T-helper 2 cell treated with Interferon-gamma antibody and Interleukin-4, amounts not matched to agents 5 μg/mL and 100 μg/mL, for 36 hours (primary cell): ENCODE measurements around the gene RIT2.

Experiments used
- DNase-seq: peaks from one replicate; pipeline ENCODE4 v3.0.0; 2021; ENCODE audit warnings: low spot score
- H3K27ac Mint-ChIP-seq: one replicate; pipeline ENCODE4 v1.8.0; 2021; ENCODE audit warnings: mild to moderate bottlenecking, mixed read lengths
- H3K27me3 Mint-ChIP-seq: one replicate; pipeline ENCODE4 v1.8.0; 2021; ENCODE audit warnings: low read depth, mixed read lengths
- H3K36me3 Mint-ChIP-seq: one replicate; pipeline ENCODE4 v1.8.0; 2021; ENCODE audit warnings: low read depth, mixed read lengths
- H3K4me1 Mint-ChIP-seq: one replicate; pipeline ENCODE4 v1.8.0; 2021; ENCODE audit warnings: low read depth, mixed read lengths
- H3K4me3 Mint-ChIP-seq: one replicate; pipeline ENCODE4 v1.8.0; 2022; ENCODE audit warnings: mild to moderate bottlenecking, moderate library complexity, mixed read lengths
- H3K9me3 Mint-ChIP-seq: one replicate; pipeline ENCODE4 v1.8.0; 2021; ENCODE audit warnings: mixed read lengths

RIT2 gene

GRCh38 chr18:42706618-42707017 lies 408.9 kb downstream of the RIT2 start:
- DNase-seq = no peak
- Mint-ChIP-seq H3K4me1 (no peaks in the 10 kb centered on the region), H3K9me3 (peaks cover 8% of the 10 kb centered on the region)

GRCh38 chr18:42706029-42706608 lies 409.4 kb downstream of the RIT2 start:
- Mint-ChIP-seq H3K27ac (no peak overlapping the region), H3K4me3 (no peak overlapping the region)

More at GRCh38 chr18:42706618-42707017, 408.9 kb downstream of the RIT2 start:
- no peak overlapping the region for H3K27ac Mint-ChIP-seq
- no peak overlapping the region for H3K4me3 Mint-ChIP-seq
- H3K36me3 Mint-ChIP-seq = no peaks in the 10 kb centered on the region
- no peaks in the 10 kb centered on the region for H3K27me3 Mint-ChIP-seq

More at GRCh38 chr18:42706029-42706608, 409.4 kb downstream of the RIT2 start:
- no peaks in the 10 kb centered on the region for H3K36me3 Mint-ChIP-seq
- no peaks in the 10 kb centered on the region for H3K4me1 Mint-ChIP-seq
- DNase-seq = no peak
- H3K9me3 Mint-ChIP-seq = peaks cover 8% of the 10 kb centered on the region
- H3K27me3 Mint-ChIP-seq = no peaks in the 10 kb centered on the region
